GM12892 (cell line): ENCODE measurements around the gene MS4A6A.

Experiments
- POLR2A ChIP-seq: IDR thresholded peaks from 2 replicates; pipeline ENCODE4 v1.6.1; 2011; ENCODE audit warnings: low read depth, low read length, control low read depth
- POLR2AphosphoS5 ChIP-seq: IDR thresholded peaks from 2 replicates; pipeline ENCODE4 v1.6.1; 2011; ENCODE audit warnings: low read depth, low read length, control low read depth

- TF ChIP-seq POLR2AphosphoS5: no peak
- TF ChIP-seq POLR2A: no peak
Observed at GRCh38 chr11:60128376-60128775, 54.5 kb downstream of the MS4A6A start.
